Purkinje cell (primary cell): ENCODE data around the gene GLB1L3. TPM values are rescaled to one million over a fixed set of nuclear protein-coding genes. Genes with fewer than 3 reads are reported as not detected.

Experiments
- polyA plus RNA-seq: library from polyadenylated mRNA; unstranded; fragments of >200 nt; fragmentation: Nextera tagmentation; gene quantifications from 2 replicates; pipeline ENCODE4 v1.2.1, GENCODE V29; 2014

The GLB1L3 gene, protein sequence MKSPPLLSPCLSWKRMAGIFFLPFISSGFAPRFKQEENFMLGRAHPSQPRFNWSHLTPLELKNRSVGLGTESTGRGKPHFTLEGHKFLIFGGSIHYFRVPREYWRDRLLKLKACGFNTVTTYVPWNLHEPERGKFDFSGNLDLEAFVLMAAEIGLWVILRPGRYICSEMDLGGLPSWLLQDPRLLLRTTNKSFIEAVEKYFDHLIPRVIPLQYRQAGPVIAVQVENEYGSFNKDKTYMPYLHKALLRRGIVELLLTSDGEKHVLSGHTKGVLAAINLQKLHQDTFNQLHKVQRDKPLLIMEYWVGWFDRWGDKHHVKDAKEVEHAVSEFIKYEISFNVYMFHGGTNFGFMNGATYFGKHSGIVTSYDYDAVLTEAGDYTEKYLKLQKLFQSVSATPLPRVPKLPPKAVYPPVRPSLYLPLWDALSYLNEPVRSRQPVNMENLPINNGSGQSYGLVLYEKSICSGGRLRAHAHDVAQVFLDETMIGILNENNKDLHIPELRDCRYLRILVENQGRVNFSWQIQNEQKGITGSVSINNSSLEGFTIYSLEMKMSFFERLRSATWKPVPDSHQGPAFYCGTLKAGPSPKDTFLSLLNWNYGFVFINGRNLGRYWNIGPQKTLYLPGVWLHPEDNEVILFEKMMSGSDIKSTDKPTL
- polyA plus RNA-seq = 0.59 and 0.69 TPM in 2 replicates

GRCh38 chr11:134275534-134276395 is at the start of gene GLB1L3:
GLB1L3 (plus strand) TSS chr11:134276379; CDS start chr11:134276741, 362 bp downstream.

DNA sequence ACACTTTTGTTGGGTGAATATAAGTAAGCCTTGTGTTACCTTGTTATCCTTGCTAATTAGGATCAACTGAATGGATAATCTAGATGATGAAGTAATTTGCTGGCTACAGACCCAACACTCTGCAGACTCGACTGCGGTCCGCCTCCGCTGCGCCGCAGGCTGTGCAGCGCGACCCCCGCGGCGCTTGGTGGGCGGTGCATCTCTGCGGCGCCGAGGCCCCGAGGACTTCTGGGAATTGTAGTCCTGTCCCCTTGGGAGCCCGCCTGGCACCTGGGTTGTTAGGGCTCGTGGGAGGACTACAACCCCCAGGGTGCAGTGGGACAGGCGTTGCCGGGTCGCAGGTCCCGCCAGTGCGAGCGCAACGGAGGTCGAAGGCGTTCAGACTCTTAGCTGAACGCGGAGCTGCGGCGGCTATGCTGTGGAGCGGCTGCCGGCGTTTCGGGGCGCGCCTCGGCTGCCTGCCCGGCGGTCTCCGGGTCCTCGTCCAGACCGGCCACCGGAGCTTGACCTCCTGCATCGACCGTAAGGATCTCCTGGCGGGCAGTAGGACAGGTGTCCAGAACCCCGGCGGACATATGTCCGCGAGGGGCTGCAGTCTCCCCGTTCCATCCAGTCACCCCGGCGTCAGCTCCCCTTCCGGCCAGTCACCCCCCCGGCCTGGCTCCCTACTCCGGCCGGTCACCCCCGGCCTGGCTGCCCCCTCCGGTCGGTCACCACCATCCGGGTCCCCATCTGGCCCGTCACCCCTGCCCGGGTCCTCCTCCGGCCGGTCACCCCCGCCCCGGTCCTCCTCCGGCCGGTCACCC is 22.8 kb upstream of the GLB1L3 start, which contains the start of the genes ACAD8 and THYN1:
TSS of gene ACAD8 (plus strand) at position 381 of the 806 bp plus-strand sequence. CDS start at position 414, 33 bp downstream.
TSS of gene THYN1 (minus strand) at position 165 of the 806 bp plus-strand sequence. CDS start 470 bp downstream, outside the sequence.

GRCh38 chr11:134331354-134332188 is 55.4 kb downstream of the GLB1L3 start, which contains the start of gene GLB1L2:
GLB1L2 (plus strand) TSS chr11:134331988; CDS start chr11:134332062, 74 bp downstream.

Other genes with a start within 250 kb of the GLB1L3 start
- gene JAM3, start 207.3 kb upstream of the GLB1L3 start, polyA plus RNA-seq = 7.0 and 13.8 TPM in 2 replicates
- 6.1 and 7.0 TPM in 2 replicates for gene NCAPD3, start 52.4 kb upstream of the GLB1L3 start, polyA plus RNA-seq
- gene VPS26B, start 51.7 kb upstream of the GLB1L3 start, polyA plus RNA-seq = 64.4 and 73.2 TPM in 2 replicates
- gene THYN1, start 23.0 kb upstream of the GLB1L3 start, polyA plus RNA-seq = 156 and 165 TPM in 2 replicates
- gene ACAD8, start 22.8 kb upstream of the GLB1L3 start, polyA plus RNA-seq = 31.1 and 39.1 TPM in 2 replicates
- 2.1 and 4.9 TPM in 2 replicates for gene GLB1L2, start 55.6 kb downstream of the GLB1L3 start, polyA plus RNA-seq
- gene B3GAT1, start 135.9 kb downstream of the GLB1L3 start, polyA plus RNA-seq = 24.6 and 25.4 TPM in 2 replicates